ENCODE data around the gene BANK1. TPM values are rescaled to one million over a fixed set of nuclear protein-coding genes. Genes with fewer than 3 reads are reported as not detected.

The BANK1 gene
- total RNA-seq, 1 donor from 2014 or later, result 1.5 TPM

GRCh38 chr4:101931619-101932018, 141.1 kb downstream of the BANK1 start:
- no peaks in the 10 kb centered on the region for H3K27me3 ChIP-seq
- no peak overlapping the region for H3K4me3 ChIP-seq
- H3K36me3 ChIP-seq, result no peaks in the 10 kb centered on the region
- TF ChIP-seq CTCF (IDR thresholded peaks at IDR 0.05) (no peak), POLR2AphosphoS5 (IDR thresholded peaks at IDR 0.05; ENCODE audit: insufficient read depth in 1 of 2, low read depth in 1 of 2) (no peak), POLR2A (IDR thresholded peaks at IDR 0.05) (no peak)
- H3K9me3 ChIP-seq, result no peaks in the 10 kb centered on the region
- no peaks in the 10 kb centered on the region for H3K4me1 ChIP-seq
- intact Hi-C loops (cut with DNase I), result no loop called here
- no peak overlapping the region for H3K27ac ChIP-seq
- DNase-seq (ENCODE audit: extremely low spot score in 2 of 2), result no peak

GRCh38 chr4:101933855-101934254, 143.3 kb downstream of the BANK1 start:
- intact Hi-C loops (cut with DNase I), result no loop called here
- Histone ChIP-seq H3K27ac (no peak overlapping the region), H3K4me1 (no peaks in the 10 kb centered on the region), H3K36me3 (no peaks in the 10 kb centered on the region), H3K27me3 (no peaks in the 10 kb centered on the region), H3K9me3 (no peaks in the 10 kb centered on the region), H3K4me3 (no peak overlapping the region)
- TF ChIP-seq CTCF (IDR thresholded peaks at IDR 0.05), result no peak
- no peak for TF ChIP-seq POLR2AphosphoS5 (IDR thresholded peaks at IDR 0.05; ENCODE audit: insufficient read depth in 1 of 2, low read depth in 1 of 2)
- no peak for TF ChIP-seq POLR2A (IDR thresholded peaks at IDR 0.05)
- DNase-seq (ENCODE audit: extremely low spot score in 2 of 2), result no peak

GRCh38 chr4:101938836-101939235, 148.3 kb downstream of the BANK1 start:
- TF ChIP-seq POLR2A (IDR thresholded peaks at IDR 0.05) (no peak), CTCF (IDR thresholded peaks at IDR 0.05) (no peak), POLR2AphosphoS5 (IDR thresholded peaks at IDR 0.05; ENCODE audit: insufficient read depth in 1 of 2, low read depth in 1 of 2) (no peak)
- H3K9me3 ChIP-seq, result no peaks in the 10 kb centered on the region
- no peaks in the 10 kb centered on the region for H3K27me3 ChIP-seq
- no peak for DNase-seq (ENCODE audit: extremely low spot score in 2 of 2)
- H3K36me3 ChIP-seq, result no peaks in the 10 kb centered on the region
- intact Hi-C loops (cut with DNase I), result no loop called here
- no peaks in the 10 kb centered on the region for H3K4me1 ChIP-seq
- H3K27ac ChIP-seq, result no peak overlapping the region
- H3K4me3 ChIP-seq, result no peak overlapping the region

GRCh38 chr4:101941816-101942358, 151.4 kb downstream of the BANK1 start:
- H3K4me3 ChIP-seq, result no peak overlapping the region
- TF ChIP-seq POLR2AphosphoS5 (IDR thresholded peaks at IDR 0.05; ENCODE audit: insufficient read depth in 1 of 2, low read depth in 1 of 2), result no peak
- no peak for TF ChIP-seq CTCF (IDR thresholded peaks at IDR 0.05)
- TF ChIP-seq POLR2A (IDR thresholded peaks at IDR 0.05), result no peak
- intact Hi-C loops (cut with DNase I), result no loop called here

GRCh38 chr4:101942891-101943290, 152.4 kb downstream of the BANK1 start:
- Histone ChIP-seq H3K4me1 (no peaks in the 10 kb centered on the region), H3K27me3 (no peaks in the 10 kb centered on the region), H3K36me3 (no peaks in the 10 kb centered on the region), H3K27ac (no peak overlapping the region), H3K9me3 (no peaks in the 10 kb centered on the region), H3K4me3 (no peak overlapping the region)
- intact Hi-C loops (cut with DNase I), result no loop called here
- TF ChIP-seq CTCF (IDR thresholded peaks at IDR 0.05), result no peak
- no peak for TF ChIP-seq POLR2A (IDR thresholded peaks at IDR 0.05)
- no peak for TF ChIP-seq POLR2AphosphoS5 (IDR thresholded peaks at IDR 0.05; ENCODE audit: insufficient read depth in 1 of 2, low read depth in 1 of 2)
- DNase-seq (ENCODE audit: extremely low spot score in 2 of 2), result no peak

More at GRCh38 chr4:101941816-101942358, 151.4 kb downstream of the BANK1 start:
- no peak overlapping the region for H3K27ac ChIP-seq
- H3K4me1 ChIP-seq, result no peaks in the 10 kb centered on the region
- DNase-seq (ENCODE audit: extremely low spot score in 2 of 2), result no peak
- H3K9me3 ChIP-seq, result no peaks in the 10 kb centered on the region
- no peaks in the 10 kb centered on the region for H3K27me3 ChIP-seq
- no peaks in the 10 kb centered on the region for H3K36me3 ChIP-seq

Data from vagina (tissue), 2 donors.